ENCODE results near the gene NTF3.

NTF3 gene

GRCh38 chr12:5510251-5510805, 78.4 kb downstream of the NTF3 start:
- no peak for DNase-seq (ENCODE audit: low read depth in 1 of 2, low spot score in 1 of 2)

- no peak for DNase-seq (ENCODE audit: low read depth in 1 of 2, low spot score in 1 of 2)
These were observed 79.3 kb downstream of the NTF3 start for GRCh38 chr12:5511256-5511643.

DNA sequence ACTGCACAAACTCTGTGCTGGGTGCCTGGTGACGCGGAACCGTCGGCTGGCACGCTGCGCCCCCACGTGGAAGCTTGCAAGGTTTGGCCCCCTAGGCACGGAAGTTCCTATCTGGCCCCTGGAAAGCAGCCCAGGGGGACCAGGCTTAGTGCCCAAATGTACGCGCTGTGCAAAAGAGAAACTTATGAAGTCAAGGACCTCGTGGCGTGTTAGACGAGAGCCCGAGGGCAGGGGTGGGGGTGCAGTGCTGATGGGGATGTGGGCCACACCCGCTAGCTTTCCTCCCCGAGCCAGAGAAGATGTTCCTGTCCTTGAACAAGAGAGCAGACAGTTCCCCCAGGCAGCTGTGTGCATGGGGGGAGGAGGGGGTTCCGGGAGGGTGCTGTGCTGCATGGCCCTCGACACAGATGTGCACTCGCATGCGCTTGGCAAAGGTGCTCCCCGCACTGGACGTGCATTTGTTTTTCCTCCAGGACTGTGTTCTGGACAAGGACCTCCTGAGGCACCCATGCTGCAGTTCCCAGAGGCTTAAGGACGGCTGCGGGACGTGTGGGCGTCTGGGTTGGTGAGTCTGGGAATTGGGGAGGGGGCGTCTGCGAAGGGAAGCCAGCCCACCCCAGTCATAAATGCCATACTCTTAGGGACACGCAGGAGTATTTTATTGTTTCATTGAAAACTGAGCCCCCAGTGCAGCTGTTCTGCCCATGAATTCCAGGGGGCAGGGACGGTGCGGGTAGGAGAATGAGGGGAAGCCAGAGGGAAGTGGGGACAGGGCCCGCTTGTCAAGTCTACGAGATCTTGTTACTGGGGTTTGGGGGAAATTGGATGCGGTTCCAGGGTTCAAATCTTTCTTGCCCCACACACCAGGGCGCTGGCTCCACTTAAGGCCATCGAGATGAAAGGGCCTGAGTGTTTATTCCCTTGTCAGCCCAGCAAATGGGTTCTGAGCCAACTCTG, 80.0 kb downstream of the NTF3 start:
- DNase-seq (ENCODE audit: low read depth in 1 of 2, low spot score in 1 of 2): no peak

DNA sequence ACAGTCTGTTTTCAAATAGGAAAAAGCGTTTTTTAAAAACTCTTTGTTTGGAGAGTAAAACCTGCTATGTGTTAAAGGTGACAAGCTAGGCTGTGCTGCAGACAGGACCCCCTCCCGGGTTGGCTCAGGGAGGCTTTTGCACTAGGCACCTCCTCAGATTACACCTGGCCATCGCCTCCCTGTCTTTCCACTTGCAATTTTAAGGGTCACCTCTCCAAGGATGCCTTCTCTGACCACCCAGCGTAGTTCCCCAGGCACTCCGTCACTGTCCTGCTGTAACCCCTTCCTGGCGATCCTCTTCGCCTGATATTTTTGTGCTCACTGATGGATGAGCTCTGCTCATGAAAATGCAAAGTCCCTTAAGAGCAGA, 80.7 kb downstream of the NTF3 start:
- no peak for DNase-seq (ENCODE audit: low read depth in 1 of 2, low spot score in 1 of 2)

GRCh38 chr12:5513406-5513805, 81.5 kb downstream of the NTF3 start:
- DNase-seq (ENCODE audit: low read depth in 1 of 2, low spot score in 1 of 2): no peak

DNA sequence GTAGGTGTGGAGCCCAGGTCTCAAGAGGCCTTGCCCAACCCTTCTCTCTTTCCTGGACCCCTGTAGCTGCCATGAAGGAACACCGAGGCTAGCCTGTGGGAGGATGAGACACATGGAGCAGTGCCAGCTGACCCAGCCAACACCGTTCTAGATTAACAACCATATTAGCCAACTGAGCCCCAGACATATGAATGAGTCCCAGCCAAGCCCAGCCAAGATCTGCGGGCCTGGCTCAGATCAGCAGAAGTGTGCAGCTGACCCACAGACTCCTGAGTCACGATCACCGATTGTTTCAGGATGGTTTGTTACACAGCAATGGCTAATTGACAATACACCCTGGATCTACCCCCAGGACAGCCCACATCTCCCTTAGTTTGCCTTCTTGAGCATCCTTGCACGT, 82.1 kb downstream of the NTF3 start:
- DNase-seq (ENCODE audit: low read depth in 1 of 2, low spot score in 1 of 2): no peak

DNA sequence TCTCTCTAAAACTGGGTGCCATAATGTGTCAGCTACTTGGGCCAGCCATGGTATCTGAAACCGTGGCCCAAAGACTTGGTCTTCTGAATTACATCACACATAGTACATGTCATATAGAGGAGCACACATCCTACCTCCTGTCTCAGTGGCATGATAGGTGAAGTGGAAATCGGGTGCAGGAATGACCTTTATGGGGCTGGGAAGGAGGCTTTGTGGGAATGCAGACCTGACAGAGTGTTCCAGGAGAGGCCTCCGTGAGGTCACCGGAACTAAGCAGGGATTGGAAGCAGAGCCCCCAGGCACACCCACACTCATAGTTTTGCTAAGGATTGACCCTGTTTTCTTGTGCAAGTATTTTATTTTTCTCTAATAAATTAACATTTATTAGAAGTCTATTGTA, 82.6 kb downstream of the NTF3 start:
- no peak for DNase-seq (ENCODE audit: low read depth in 1 of 2, low spot score in 1 of 2)

GRCh38 chr12:5515458-5515857, 83.5 kb downstream of the NTF3 start:
- DNase-seq (ENCODE audit: low read depth in 1 of 2, low spot score in 1 of 2): no peak

- DNase-seq (ENCODE audit: low read depth in 1 of 2, low spot score in 1 of 2): no peak
These were observed 84.7 kb downstream of the NTF3 start for GRCh38 chr12:5516371-5517241.

DNA sequence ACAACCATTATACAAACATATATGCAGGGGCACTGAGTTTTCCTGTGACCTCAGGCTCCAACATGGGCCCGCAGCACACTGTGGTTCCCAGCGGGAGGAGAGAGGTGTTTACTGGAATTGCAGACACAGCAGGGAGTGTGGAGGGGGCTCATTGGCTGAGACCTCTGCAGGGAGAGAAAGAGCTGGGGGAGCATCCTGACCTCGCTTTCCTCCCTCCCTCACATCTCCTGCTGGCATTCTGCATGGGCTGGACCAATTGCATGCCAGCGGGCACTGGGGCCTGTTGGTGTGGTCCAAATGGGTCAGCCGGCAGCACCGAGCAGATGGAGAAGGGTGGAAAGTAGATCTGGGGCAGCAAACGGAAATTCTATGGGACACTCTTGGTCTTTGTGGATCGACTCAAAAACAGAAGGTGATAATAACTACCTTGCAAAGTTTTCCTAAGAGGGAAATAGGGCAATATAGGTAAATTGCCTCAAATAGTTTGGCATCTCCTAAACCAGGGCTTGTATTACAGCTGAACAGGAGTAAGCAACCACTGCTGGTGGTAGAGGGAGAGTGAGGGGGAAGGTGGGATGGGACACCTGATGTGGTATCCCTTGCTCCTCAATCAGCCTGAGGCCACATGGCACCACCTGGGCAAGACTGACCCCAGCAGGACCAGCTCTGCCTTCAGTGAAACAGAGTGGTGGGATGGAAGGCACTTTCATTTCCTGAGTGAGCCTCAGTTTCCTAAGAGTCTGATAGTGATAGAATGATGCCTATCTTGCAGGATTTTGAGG, 86.9 kb downstream of the NTF3 start:
- DNase-seq (ENCODE audit: low read depth in 1 of 2, low spot score in 1 of 2): no peak

DNA sequence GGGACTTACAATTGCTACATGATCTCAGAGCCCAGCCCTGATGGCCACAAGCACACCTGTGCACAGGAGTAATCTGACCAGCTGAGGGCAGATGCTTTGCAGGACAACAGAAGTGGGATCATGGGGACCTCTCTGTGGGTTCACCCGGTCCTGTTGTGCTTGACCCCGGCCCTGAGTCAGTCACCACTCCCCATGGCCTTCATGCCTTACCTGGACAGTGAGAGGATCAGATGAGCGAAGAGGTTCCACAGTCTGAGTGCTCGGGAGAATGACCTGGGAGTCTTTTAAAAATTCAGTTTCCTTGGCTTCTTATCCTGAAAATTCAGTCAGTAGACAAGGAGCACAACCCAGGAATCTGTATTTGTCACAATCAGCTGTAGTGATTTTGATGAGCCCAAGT, 88.1 kb downstream of the NTF3 start:
- no peak for DNase-seq (ENCODE audit: low read depth in 1 of 2, low spot score in 1 of 2)

GRCh38 chr12:5520831-5521230, 88.9 kb downstream of the NTF3 start:
- no peak for DNase-seq (ENCODE audit: low read depth in 1 of 2, low spot score in 1 of 2)

DNA sequence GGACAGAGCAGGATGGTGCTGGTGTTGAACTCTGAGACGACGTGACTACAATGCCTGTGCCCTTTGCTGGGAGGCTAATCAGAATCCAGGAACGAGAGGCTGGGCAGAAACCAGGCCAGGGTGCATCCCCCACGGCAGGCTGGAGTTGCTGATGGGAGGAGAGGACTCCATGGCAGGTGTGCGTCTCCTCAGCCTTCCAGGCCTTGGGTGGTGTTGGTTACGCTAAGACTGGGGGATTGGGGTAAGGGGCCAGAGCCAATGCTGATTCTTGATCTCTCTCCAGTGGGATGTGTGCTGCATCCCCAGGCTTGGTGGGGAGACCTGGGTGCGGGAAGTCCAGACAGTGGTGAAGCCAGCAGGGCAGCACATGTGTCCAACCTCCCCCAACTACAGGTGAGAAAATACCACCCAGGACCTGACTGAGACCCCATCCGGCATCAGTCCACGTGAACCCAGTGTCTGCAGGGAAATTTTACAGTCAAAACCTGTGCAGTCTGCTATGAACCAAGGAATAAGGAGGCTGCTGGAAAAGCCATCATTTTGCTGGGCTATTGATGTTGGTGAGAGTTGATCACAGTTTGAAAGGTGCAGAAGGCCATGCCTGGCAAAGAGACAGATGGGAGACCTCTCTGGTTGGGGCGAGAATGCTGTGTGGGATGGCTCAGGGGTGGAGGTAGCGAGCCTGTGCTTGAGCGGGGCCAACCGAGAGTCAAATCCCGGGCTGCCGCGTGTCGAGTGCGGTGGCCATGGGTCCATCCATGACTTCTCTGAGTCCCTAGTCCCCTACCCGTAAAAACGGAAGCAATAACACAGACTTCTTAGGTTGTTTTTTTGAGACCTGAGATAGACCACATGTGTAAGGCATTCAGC, 89.8 kb downstream of the NTF3 start:
- DNase-seq (ENCODE audit: low read depth in 1 of 2, low spot score in 1 of 2): no peak

DNA sequence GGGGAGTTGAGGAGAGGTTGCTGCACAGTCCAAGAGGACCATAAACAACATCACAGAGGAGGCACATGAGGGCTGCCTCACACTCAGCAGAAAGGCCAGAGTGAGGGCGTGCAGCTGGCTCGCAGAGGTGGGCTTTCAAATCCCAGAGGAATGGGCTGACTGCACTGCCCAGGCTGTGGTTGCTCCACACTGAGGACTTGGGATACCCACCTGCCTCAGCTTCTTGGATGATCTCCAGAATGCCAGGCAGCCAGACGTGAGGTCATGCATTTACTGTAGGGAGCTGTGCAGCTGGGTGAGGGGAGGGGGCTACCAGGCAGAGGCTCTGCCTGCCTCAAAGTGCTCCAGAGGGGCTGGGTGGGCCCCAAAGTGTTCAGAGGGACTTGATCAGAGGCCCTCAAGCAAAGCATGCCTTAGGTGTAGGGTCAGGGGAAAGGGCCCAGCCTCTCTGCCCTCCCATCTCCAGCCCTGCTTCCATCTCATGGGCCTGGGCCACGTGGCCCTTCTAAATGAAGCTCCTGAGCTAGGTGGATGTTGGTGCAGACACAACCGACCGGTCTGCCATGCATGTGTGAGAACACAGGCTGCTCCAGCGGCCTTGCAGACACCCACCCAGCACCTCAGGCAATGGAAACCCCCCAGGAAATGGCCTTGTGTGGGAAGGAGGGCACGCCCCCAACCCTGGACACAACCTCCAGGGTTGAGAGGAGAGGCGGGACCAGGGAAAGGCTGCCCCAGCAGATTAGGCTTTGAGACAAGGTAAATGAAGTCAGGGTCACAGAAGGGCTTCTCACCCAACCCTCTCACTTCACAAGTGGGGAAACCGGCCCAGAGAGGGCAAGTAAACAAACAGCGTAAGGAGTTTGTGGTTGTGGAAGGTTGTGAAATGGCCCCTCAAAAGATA, 90.8 kb downstream of the NTF3 start:
- DNase-seq (ENCODE audit: low read depth in 1 of 2, low spot score in 1 of 2): no peak

DNA sequence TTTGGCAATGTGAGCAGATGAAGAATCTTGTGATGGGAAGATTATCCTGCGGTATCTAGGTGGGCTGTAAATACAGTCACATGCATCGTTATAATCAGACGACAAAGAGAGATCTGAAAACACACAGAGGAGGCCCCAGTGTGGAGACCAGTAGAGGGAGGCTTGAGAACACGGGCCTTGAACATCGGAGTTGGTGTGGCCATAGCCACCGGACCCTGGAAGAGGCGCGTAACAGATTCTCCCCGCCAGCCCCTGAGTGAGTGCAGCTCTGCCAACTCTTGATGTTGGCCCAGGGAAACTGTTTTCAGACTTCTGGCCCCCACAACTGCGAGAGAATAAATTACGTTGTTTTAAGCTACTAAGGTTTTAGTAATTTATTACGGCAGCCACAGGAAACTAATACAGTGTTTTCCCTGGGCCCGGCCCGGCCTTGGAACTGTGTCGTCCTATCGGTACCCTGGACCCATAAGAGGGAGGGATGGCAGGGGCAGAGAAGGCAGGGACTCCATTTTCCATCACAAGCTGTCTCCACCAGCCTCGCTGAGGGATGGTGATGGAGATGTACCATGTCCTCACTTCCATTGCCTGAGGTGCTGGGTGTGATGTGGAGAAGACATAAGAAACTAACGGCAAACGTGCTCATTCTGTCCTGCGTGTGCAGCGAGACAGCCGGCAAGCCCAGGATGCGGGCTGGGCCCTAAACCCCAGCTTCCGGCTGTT, 91.6 kb downstream of the NTF3 start:
- no peak for DNase-seq (ENCODE audit: low read depth in 1 of 2, low spot score in 1 of 2)

DNA sequence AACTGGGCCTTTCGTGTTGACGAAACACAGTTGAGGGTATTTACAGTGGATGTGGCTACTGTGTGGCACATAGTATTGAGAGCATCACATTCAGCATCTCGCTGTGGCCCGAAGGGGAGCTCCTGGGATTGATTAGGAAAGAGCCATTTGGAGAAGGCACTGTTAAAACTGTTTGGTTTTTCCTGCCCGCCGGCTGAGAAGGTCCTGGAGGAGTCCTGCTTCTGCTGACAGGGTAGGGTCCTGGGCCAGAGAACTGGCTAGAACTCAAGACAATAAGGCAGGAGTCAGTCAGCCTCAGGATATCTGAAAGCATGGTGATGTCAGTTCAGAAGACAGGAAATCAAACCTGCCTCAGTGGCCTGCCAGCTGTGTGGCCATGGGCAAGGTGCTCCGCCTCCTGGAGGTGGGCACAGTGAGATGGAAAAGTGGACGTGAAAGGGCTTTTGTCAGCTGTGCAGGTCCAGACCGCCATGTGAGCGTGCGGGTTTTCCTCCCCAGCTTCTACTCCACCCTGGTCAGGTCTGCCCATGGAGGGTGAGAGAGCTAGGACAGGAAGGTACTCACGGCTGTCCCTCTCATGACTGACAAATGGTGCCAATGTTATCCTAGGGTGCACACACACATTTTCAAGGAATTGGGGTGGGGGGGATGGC, 92.3 kb downstream of the NTF3 start:
- DNase-seq (ENCODE audit: low read depth in 1 of 2, low spot score in 1 of 2): no peak

GRCh38 chr12:5524769-5525436, 93.0 kb downstream of the NTF3 start:
- DNase-seq (ENCODE audit: low read depth in 1 of 2, low spot score in 1 of 2): no peak

Data from activated CD4-positive, alpha-beta T cell treated with anti-CD3 and anti-CD28 coated beads, Interleukin-2, amount 50 U/mL, for 24 hours (primary cell).